Measurements from ENCODE around the gene GNB3.

The GNB3 gene

DNA sequence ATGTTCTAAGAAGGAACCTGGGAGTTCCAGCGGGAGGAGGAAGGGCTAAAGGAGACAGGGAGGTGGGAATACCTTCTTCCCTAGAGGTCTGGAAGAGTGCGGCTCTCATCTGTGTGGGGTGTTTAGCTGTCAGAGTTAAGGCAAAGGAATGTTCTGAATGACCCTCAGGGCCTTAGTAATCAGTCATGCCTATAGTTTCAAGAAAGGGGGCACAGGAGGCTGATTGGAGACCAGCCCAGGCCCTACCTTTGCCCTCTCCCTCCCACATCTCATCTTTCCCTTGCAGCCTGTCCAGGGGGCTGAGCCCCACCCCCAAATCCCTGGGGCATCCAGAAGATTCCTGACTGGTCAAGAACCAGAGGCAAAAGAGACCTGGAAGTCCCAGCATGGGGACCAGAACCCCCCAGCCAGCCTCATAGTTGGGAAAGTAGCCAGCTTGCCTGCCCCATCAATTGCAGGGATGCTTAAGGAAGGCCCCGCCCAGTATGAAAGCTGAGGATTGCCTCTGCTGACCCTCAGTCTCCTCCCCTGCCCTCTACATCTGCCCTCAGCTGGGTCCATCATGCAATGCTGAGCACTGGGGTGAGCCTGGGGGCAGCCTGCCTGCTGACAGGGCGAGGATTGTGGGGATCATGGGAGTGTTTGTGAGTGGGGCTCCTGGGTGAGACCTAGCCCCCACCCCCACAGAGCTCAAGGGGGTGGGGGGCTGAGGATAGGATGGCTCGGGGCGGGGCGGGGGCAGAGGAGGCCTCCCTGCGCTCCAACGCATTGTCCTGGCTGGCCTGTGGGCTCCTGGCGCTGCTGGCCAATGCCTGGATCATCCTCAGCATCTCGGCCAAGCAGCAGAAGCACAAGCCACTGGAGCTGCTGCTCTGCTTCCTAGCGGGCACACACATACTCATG, 17.3 kb upstream of the GNB3 start:
- in situ Hi-C loops (cut with HindIII; ENCODE audit: low sequenced_read_pairs) = no loop called here

- in situ Hi-C loops (cut with HindIII; ENCODE audit: low sequenced_read_pairs) = no loop called here
These were observed 16.5 kb upstream of the GNB3 start for GRCh38 chr12:6824085-6824775.

- in situ Hi-C loops (cut with HindIII; ENCODE audit: low sequenced_read_pairs) = no loop called here
These were observed 15.8 kb upstream of the GNB3 start for GRCh38 chr12:6824901-6825381.

DNA sequence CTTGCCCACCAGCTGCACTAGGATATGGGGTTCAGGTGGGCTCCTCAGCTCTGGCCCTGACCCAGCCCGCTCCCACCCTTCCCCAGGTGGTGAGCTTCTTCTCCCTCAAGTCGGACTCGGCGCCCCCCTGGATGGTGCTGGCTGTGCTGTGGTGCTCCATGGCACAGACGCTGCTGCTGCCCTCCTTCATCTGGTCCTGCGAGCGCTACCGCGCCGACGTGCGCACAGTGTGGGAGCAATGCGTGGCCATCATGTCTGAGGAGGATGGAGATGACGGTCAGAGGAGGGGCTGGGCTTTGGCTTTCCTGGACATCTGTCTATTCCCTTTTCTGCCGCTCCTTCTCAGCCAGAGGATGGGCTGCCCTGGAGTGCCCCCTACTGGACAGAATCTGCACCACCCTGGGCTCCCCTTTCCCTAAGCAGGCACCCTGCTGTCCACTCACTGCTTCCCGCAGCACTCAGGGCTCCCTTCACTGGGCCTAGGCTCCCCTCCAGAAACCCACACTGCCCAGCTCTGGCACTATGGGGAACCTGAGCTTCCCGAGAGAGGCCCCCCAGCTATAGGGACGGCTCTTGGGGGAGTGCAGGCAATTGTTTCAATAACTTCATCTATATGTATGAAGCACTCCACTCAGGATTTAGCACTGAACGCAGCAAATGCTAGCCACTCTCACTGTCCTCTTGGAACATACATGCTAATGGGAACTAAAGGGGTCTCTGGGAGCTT, 15.2 kb upstream of the GNB3 start:
- in situ Hi-C loops (cut with HindIII; ENCODE audit: low sequenced_read_pairs) = no loop called here

GRCh38 chr12:6826125-6826733, 14.5 kb upstream of the GNB3 start:
- in situ Hi-C loops (cut with HindIII; ENCODE audit: low sequenced_read_pairs) = no loop called here

- in situ Hi-C loops (cut with HindIII; ENCODE audit: low sequenced_read_pairs) = no loop called here
These were observed 13.8 kb upstream of the GNB3 start for GRCh38 chr12:6826734-6827436.

DNA sequence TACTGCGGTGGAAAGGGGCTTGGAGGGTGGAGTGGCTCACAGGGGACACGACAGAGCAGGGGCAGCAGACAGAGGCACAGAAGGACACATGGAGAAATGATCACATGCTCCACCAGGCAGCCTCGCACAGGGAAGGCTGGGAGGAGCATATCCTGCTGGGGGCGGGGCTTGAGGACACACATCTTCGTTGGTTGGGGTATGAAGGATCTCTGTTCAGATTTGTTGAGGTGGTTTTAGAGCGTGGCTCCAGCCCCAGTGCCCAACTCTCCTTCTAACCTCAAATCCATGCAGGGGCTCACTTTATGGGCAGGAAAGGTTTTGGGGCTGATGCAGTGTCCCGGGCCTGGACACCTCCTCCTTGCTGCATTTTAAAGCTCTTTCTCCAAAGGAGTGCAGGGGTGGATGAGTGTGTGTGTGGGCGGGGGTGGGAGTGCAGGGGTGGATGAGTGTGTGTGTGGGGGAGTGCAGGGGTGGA, 13.3 kb upstream of the GNB3 start:
- in situ Hi-C loops (cut with HindIII; ENCODE audit: low sequenced_read_pairs) = no loop called here

DNA sequence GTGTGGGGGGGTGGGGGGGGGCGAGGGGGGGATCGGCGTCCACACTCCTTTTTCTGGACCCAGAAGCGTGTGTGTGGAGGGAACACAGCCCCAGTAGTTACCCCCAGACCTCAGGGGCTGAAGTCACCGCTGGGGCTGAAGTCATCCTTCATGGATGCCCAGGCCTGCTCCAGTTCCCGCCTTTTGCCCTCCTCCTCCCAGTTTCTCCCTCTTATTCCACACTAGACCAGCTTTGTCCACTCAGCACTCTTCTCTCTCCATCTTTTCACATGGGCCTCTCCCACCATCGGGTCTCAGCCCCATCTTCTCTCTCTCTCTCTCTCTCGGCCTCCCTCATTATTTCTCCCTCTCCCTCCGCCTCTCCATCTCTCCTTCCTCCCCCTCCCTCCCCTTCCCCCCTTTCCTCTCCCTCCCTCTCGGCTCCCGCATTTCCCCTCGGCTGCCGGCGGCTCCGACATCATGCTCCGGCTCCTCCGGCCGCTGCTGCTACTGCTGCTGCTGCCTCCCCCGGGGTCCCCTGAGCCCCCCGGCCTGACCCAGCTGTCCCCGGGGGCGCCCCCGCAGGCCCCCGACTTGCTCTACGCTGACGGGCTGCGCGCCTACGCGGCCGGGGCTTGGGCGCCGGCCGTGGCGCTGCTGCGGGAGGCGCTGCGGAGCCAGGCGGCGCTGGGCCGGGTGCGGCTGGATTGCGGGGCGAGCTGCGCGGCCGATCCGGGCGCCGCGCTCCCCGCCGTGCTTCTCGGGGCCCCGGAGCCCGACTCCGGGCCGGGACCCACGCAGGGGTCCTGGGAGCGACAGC, 12.5 kb upstream of the GNB3 start, which contains the start of gene P3H3:
Gene P3H3, plus strand, starts transcription at position 426 of the 799 bp plus-strand sequence. Its CDS starts 34 bp downstream, at position 460.
- in situ Hi-C loops (cut with HindIII; ENCODE audit: low sequenced_read_pairs) = no loop called here

DNA sequence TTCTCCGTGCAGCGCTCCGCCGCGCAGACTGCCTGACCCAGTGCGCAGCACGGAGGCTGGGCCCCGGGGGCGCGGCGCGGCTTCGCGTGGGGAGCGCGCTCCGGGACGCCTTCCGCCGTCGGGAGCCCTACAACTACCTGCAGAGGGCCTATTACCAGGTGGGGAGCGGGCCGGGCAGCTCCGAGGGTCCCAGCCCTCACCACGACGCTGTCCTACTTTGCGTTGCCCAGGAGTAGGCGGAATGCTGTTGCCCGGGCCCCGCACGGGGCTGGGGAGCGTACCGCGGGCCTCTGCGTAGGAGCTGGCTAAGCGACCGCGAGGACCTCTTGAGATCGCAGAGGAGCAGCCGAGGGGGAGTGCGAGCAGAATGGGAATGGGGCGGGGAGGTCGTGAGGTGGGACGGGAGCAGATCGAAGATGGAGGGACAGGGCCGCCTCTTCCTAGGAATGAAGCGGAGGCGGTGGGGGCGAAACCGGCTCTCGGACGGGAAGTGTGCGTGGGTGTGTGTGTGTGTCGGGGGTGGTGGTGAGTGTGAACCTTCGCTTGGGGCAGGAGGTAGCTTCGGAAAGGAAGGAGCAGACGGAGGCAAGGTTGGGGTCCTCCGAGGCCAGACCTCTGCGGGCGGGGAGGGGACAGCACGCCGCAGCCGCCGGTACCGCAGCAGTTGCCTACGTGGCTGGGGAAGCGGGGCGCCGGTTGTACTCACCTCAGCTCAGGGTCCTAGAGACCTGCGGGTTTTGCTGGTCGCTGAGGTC, 11.8 kb upstream of the GNB3 start:
- in situ Hi-C loops (cut with HindIII; ENCODE audit: low sequenced_read_pairs) = no loop called here

GRCh38 chr12:6829536-6830220, 11.0 kb upstream of the GNB3 start:
- in situ Hi-C loops (cut with HindIII; ENCODE audit: low sequenced_read_pairs) = no loop called here

DNA sequence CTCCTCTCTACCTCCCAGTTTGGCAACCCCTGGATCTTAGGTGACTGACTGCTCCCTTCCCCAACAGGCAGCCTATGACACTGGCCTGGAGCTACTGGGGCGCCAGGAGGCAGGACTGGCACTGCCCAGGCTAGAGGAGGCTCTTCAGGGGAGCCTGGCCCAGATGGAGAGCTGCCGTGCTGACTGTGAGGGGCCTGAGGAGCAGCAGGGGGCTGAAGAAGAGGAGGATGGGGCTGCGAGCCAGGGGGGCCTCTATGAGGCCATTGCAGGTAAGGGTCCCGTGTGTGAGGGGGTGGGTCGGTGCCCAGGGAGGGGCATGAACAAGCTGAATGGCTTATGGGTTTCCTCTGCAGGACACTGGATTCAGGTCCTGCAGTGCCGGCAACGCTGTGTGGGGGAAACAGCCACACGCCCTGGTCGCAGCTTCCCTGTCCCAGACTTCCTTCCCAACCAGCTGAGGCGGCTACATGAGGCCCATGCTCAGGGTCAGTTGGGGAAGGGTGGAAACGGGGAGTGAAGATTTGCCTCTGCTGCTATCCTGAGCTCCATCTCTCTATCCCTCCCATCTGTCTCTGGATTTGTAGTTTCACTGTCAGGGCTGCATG, 10.3 kb upstream of the GNB3 start:
- in situ Hi-C loops (cut with HindIII; ENCODE audit: low sequenced_read_pairs) = no loop called here

- in situ Hi-C loops (cut with HindIII; ENCODE audit: low sequenced_read_pairs) = no loop called here
These were observed 9.7 kb upstream of the GNB3 start for GRCh38 chr12:6830999-6831398.

GRCh38 chr12:6831450-6831995, 9.2 kb upstream of the GNB3 start:
- in situ Hi-C loops (cut with HindIII; ENCODE audit: low sequenced_read_pairs) = no loop called here

DNA sequence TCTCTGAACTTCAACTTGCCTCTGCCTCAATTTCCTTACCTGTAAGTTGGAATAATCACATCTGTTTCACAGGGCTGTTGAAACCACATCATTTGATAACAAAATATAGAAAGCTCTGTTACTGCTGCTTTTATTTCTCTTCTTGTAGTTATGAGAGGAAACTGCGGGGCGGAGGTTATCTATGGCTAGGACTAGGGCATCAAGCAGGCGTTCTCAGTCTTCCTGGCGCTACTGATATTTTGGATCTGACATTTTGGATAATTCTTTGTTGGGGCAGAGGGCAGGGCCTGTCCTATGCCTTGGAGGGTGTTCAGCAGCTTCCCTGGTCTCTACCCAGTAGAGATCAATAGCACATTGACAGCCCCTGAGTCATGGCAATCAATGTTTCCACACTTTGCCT, 8.6 kb upstream of the GNB3 start:
- in situ Hi-C loops (cut with HindIII; ENCODE audit: low sequenced_read_pairs) = no loop called here

- in situ Hi-C loops (cut with HindIII; ENCODE audit: low sequenced_read_pairs) = no loop called here
These were observed 7.4 kb upstream of the GNB3 start for GRCh38 chr12:6833189-6833890.

DNA sequence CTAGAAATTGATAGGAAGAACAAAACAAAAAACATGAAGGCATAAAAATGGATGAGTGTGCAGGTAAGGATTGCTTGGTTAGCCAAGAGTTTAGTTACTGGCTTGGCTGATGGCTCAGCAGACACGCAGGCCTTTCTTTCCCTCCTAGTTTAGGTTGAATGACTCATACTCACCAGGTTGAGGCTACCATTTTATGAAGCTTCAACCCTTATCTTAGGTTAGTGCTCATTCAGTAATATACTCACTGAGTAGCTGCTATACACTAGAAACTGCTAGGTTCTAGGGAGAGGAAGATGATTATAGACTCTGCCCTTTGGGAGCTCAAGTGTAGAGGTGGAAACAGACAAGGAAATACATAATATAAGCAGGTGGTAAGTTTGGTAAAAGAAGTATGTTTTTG, 6.5 kb upstream of the GNB3 start:
- in situ Hi-C loops (cut with HindIII; ENCODE audit: low sequenced_read_pairs) = no loop called here

- in situ Hi-C loops (cut with HindIII; ENCODE audit: low sequenced_read_pairs) = no loop called here
These were observed 5.9 kb upstream of the GNB3 start for GRCh38 chr12:6834873-6835272.
